ENCODE data around the gene GLIS1.

GLIS1 gene

GRCh38 chr1:53501065-53502005 lies 237.6 kb downstream of the GLIS1 start:
- DNase-seq: no peak

DNA sequence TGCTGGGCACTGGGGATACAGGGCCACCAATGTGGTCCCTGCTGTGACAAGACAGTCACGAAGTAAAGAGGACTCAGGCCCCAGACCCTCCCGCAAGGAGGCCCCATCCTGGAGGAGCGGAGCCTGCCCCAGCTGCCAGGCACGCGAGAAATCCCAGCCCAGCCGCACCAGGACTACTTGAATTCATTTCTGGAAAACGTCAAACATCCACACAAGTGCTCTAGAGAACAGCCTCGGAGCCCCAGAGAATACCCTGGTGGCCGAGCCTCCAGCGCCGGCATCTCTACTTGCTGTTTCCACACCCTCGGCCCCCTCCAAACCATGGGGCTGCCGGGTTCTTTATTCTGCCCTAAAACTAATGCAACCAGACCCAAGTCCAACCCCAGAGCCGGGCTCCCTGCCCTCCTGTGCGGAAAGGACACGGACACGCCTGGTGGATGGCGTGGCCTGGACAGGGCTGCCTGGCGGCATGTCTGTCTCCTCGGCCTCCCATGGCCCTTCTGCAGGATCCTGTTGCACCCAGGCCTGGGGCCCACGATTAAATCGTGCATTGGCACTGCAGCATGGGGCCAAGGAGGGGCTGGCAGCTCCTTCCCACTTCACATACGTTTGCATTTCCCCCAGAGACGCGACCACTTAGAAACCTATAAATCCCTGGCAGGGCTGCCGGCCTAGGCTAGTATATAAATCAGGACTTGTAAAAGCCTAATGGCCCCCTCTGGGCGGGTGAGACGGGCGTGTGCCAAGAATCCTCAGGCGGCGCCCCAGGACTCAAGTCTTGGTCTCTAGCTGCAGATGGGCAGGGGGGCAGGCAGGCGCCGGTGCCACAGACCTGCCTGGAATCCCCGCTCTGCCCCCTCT lies 238.5 kb downstream of the GLIS1 start:
- no peak for DNase-seq

- DNase-seq: no peak
Observed at GRCh38 chr1:53499257-53500203, 239.4 kb downstream of the GLIS1 start.

DNA sequence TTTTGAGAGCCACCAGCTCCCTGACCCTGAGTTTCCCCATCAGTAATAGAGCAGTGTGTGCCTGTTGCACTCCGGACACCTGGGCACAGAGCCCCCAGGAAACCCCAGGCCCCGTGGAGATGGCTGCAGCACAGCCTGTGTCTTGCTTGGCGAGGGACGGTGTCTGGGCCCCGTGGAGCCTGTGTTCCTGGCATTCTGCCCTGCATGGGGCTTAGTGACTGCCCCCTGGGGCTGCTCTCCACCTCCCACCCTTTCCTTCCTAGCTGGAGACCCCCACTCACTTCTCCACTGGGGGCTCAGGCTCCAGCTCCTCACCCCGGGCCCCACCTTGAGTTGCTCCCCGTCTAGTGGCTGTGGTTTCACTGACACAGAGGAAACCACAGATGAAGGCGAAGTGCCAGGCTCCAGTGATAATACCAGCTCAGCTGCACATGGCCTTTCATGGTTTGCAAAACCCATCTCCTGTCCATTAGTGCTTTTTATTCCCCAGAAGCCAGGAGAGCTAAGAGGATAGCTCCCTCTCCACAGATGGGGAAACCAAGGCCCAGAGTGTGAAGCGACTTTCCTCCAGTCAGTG lies 240.3 kb downstream of the GLIS1 start:
- no peak for DNase-seq

GRCh38 chr1:53495633-53496345 lies 243.2 kb downstream of the GLIS1 start:
- no peak for DNase-seq

DNA sequence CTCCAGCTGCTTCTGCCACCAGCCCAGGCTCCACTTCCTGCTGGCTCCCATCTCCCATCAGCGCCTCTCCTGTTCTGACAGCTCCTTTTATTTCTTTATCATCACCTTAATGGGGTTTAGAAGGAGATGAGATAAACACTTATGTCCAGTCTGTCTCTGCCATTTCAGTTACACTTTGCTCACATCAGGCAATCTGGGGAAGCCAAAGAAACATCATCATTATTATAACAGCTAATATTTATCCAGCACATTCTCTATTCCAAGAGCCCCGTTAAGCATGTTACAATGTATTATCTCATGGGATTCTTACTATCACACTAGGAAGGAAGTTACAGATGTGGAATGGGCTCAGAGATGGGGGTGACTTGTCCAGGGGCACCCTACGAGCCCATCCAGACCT lies 248.6 kb downstream of the GLIS1 start:
- DNase-seq: no peak

- DNase-seq: no peak
Observed at GRCh38 chr1:53486395-53487026, 252.5 kb downstream of the GLIS1 start.

- DNase-seq: peak; percentile 76
Observed at GRCh38 chr1:53485478-53486394, 253.2 kb downstream of the GLIS1 start.

- no peak for DNase-seq
Observed at GRCh38 chr1:53484705-53485477, 254.1 kb downstream of the GLIS1 start.

DNA sequence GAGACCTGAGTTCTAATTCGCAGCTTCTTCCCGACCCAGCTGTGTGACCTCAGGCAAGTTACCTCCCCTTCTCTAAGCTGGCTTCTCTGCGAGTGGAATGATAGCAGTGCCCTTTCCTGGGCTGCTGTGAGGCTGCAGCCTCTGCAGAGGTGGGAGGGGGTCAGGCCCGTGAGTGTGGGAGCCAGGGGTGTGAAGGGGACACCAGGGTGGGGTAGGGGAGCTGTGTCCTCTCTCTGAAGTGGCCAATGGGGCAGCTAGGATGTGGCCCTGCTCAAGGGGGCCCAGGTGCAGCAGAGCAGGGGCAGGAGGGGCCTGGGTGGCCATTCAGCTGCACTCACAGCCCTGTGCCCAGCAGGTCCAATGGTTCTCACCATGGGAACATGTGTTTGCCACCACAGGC lies 255.3 kb downstream of the GLIS1 start:
- DNase-seq: no peak

- DNase-seq: no peak
Observed at GRCh38 chr1:53483170-53483569, 255.8 kb downstream of the GLIS1 start.

- DNase-seq: no peak
Observed at GRCh38 chr1:53482441-53483153, 256.4 kb downstream of the GLIS1 start.

GRCh38 chr1:53481456-53481855 lies 257.5 kb downstream of the GLIS1 start:
- DNase-seq: no peak

DNA sequence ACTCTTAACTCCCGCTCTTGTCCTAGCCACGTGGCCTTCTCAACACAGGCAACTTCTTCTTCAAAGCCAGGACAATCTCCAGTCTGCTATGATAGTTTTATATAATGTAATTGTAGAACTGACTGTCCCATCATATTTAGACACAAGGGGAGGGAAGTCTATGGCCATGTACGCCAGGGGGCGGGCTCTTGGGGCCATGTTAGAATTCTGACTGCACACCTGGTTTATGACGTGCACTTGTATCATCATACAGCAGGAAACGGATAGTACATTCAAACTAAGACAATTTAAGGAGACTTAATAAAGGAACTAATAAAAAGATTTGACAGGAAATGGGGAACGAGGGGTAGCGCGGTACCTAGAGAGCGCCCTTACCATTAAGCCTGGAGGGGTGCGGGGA lies 258.3 kb downstream of the GLIS1 start:
- DNase-seq: no peak

DNA sequence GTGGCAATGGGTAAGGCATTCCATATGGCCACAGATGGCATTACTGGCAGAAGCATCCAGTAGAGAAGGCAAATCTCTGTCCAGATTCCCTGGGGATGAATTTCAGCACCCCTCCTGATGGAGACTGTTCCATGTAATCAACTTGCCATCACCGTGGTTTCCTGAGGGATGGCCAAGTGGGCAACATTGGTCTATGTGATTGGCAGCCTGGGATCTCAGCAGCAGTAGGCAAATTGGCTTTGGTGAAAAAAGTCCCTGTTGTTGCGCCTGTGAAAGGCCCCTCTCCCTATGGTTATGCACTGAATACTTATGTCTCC lies 260.5 kb downstream of the GLIS1 start:
- no peak for DNase-seq

- no peak for DNase-seq
Observed at GRCh38 chr1:53477651-53478501, 261.1 kb downstream of the GLIS1 start.

DNA sequence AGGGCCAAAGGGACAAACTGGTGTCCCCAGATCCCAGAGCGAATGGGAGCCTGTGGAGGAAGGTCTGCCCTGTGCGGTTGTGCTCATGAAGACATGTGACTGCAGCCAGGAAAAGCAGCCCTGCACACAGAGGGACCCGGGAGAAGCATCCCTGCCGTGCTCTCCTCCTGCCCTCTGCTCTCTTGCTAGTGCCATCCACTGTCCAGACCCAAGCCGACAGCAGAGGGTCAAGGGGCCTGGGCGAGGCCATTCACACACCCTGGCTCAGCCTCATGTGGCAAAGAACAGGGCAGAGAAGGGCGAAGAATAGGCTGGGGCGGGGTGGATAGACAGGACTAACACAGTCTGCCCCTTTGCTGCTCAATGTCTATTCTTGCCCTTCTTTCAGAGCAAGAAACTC lies 262.4 kb downstream of the GLIS1 start:
- no peak for DNase-seq

GRCh38 chr1:53475664-53476063 lies 263.3 kb downstream of the GLIS1 start:
- no peak for DNase-seq
